ENCODE data around the gene CENPP. TPM values are rescaled to one million over a fixed set of nuclear protein-coding genes. Genes with fewer than 3 reads are reported as not detected.

CENPP gene
- total RNA-seq, 1 donor from 2014 or later = 5.4 TPM

DNA sequence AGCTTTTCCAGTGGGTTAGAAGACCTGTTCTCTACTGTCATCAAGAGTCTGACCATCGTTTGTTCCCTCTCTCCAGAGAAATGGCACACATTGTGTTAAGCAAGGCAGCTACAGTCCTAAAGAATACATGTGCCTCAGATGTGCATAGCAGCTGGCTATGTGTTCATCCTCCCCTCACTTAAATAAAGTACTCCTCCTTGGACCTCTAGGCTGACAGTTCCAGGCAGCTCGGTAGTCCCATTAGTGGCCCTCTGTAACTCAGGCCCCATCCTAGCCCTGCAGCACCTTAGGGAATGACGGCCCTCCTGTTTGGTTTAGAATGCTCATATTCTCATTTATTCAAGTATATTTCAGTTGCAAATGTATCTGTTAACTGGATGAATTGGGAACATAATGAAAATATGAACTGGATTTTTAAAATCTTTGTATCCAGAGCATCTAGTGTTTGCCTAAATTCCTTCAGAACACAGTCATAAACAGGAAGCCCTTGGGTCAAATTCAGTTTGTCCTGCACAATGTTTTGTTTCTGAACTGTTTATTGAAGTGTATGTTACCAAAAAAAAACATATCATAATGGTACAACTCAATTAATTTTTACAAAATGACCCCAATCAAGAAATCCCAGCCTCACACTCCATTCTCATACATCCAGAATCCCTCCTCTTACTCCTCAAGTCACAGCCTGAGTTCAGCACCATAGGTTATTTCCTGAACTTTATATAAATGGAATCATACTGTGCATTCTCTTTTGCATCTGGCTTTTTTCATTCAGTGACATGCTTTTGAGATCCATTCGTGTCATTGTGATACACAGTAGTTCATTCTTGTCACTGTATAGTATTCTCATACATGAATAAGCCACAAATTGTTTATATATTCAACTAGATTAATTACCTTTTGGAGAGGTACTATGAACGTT is 158.1 kb downstream of the CENPP start:
- peak overlapping the region; percentile 78 for H3K27ac ChIP-seq (replicated peaks)
- intact Hi-C loops (cut with micrococcal nuclease) = no loop called here
- H3K4me3 ChIP-seq = no peak overlapping the region
- no peak for DNase-seq
- peaks cover 57% of the 10 kb centered on the region for H3K4me1 ChIP-seq
- H3K9me3 ChIP-seq (replicated peaks) = no peaks in the 10 kb centered on the region
- H3K27me3 ChIP-seq (ENCODE audit: low read depth) = no peaks in the 10 kb centered on the region
- TF ChIP-seq, protein P1, sequence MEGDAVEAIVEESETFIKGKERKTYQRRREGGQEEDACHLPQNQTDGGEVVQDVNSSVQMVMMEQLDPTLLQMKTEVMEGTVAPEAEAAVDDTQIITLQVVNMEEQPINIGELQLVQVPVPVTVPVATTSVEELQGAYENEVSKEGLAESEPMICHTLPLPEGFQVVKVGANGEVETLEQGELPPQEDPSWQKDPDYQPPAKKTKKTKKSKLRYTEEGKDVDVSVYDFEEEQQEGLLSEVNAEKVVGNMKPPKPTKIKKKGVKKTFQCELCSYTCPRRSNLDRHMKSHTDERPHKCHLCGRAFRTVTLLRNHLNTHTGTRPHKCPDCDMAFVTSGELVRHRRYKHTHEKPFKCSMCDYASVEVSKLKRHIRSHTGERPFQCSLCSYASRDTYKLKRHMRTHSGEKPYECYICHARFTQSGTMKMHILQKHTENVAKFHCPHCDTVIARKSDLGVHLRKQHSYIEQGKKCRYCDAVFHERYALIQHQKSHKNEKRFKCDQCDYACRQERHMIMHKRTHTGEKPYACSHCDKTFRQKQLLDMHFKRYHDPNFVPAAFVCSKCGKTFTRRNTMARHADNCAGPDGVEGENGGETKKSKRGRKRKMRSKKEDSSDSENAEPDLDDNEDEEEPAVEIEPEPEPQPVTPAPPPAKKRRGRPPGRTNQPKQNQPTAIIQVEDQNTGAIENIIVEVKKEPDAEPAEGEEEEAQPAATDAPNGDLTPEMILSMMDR (IDR thresholded peaks at IDR 0.05; ENCODE audit: borderline replicate concordance) = no peak
- H3K36me3 ChIP-seq = no peaks in the 10 kb centered on the region

- TF ChIP-seq, protein P1 (IDR thresholded peaks at IDR 0.05; ENCODE audit: borderline replicate concordance) = no peak
- Histone ChIP-seq H3K27ac (replicated peaks) (peak overlapping the region; percentile 78), H3K4me3 (no peak overlapping the region), H3K27me3 (ENCODE audit: low read depth) (no peaks in the 10 kb centered on the region), H3K4me1 (peaks cover 50% of the 10 kb centered on the region), H3K36me3 (no peaks in the 10 kb centered on the region), H3K9me3 (replicated peaks) (no peaks in the 10 kb centered on the region)
- intact Hi-C loops (cut with micrococcal nuclease) = no loop called here
- no peak for DNase-seq
Measured at GRCh38 chr9:92484563-92484962, 158.8 kb downstream of the CENPP start.

DNA sequence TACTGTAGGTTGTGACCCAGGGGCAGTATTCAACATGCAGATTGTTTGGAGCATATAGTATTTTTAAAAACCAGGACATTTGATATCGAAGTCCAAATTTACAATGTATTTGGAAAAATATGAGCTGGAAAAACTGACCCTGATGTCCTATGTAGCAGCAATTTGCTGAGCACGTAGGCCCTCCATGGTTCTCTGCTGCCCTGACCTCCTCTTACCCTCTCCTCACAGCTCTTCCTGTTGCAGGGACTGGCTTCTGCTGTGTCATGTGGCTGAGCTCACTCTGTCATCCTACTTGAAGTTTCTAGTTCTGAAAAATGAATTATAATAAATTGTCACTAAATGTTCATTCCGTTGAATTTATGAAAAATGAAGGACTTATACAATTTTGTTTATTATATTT is 160.6 kb downstream of the CENPP start:
- Histone ChIP-seq H3K36me3 (no peaks in the 10 kb centered on the region), H3K4me1 (peaks cover 36% of the 10 kb centered on the region)

DNA sequence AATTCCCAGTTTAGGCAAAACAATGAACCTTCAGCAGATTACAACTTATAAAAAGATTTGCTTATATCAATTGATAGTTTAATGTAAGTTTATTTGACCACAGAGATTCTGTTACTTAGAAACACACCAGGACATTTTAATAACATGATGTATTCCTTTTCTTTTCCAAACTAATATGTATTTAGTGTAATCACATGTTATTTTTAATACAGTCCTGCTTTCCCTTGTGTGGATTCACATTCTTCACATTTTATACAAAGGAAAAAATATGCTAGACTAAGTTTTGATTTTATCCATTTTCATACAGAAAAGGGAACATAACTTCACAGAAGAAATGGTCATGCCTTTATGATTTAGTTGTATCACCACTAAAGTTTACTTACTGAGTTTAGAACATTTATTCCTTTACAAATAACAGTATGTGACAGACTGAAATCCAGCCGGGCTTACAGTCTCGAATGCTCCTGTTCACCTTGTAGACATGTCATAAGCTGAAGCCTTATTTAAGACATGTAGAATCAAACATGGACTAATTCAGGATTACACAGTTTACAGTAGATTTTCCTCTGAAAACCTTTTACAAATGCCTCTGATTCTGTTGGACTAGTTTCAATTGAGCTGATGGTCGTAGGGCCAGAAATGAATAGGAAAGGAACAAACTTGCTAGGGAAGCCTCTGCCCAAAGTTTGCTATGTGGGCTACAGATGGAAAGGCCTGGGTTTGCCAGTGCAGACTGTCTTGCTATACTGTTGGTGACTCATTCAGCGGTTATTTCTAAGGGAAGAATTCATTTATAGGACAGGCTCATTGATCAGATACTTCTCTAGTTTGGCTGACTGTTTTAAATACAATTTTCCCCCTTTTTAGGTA is 163.2 kb downstream of the CENPP start:
- H3K27ac ChIP-seq (replicated peaks) = peak overlapping the region; percentile 22
- H3K9me3 ChIP-seq (replicated peaks) = no peaks in the 10 kb centered on the region
- TF ChIP-seq, protein P1 (IDR thresholded peaks at IDR 0.05; ENCODE audit: borderline replicate concordance) = no peak
- intact Hi-C loops (cut with micrococcal nuclease) = no loop called here
- H3K27me3 ChIP-seq (ENCODE audit: low read depth) = no peaks in the 10 kb centered on the region
- no peak for DNase-seq
- H3K4me1 ChIP-seq = peaks cover 15% of the 10 kb centered on the region
- H3K36me3 ChIP-seq = no peaks in the 10 kb centered on the region
- no peak overlapping the region for H3K4me3 ChIP-seq

More for the DNA sequence above, 160.6 kb downstream of the CENPP start:
- no peak for DNase-seq
- Histone ChIP-seq H3K9me3 (replicated peaks) (no peaks in the 10 kb centered on the region), H3K27ac (replicated peaks) (no peak overlapping the region), H3K4me3 (no peak overlapping the region), H3K27me3 (ENCODE audit: low read depth) (no peaks in the 10 kb centered on the region)
- intact Hi-C loops (cut with micrococcal nuclease) = no loop called here
- TF ChIP-seq, protein P1 (IDR thresholded peaks at IDR 0.05; ENCODE audit: borderline replicate concordance) = no peak

GRCh38 chr9:92492781-92493401 is 167.1 kb downstream of the CENPP start:
- Histone ChIP-seq H3K4me1 (peaks cover 4% of the 10 kb centered on the region), H3K27ac (replicated peaks) (no peak overlapping the region)

More at GRCh38 chr9:92492781-92493401, 167.1 kb downstream of the CENPP start:
- no peak overlapping the region for H3K4me3 ChIP-seq
- intact Hi-C loops (cut with micrococcal nuclease) = no loop called here
- no peaks in the 10 kb centered on the region for H3K36me3 ChIP-seq
- TF ChIP-seq, protein P1 (IDR thresholded peaks at IDR 0.05; ENCODE audit: borderline replicate concordance) = no peak
- DNase-seq = no peak
- H3K27me3 ChIP-seq (ENCODE audit: low read depth) = no peaks in the 10 kb centered on the region
- no peaks in the 10 kb centered on the region for H3K9me3 ChIP-seq (replicated peaks)

Measured in left ventricle myocardium inferior (tissue), 1 donor.